Glutamatergic neuron (in vitro differentiated cells): Measurements from ENCODE around the gene TBC1D1. TPM values are rescaled to one million over a fixed set of nuclear protein-coding genes. Genes with fewer than 3 reads are reported as not detected.

ENCODE experiments used
- DNase-seq: peaks from one replicate; pipeline ENCODE4 v3.0.0; 2022
- H3K27ac Mint-ChIP-seq: one replicate; pipeline ENCODE4 v1.8.0; 2020; ENCODE audit warnings: mild to moderate bottlenecking, mixed read lengths, inconsistent platforms; ENCODE audit not compliant: unreplicated experiment
- H3K27me3 Mint-ChIP-seq: one replicate; pipeline ENCODE4 v1.8.0; 2020; ENCODE audit warnings: mild to moderate bottlenecking, moderate library complexity, mixed read lengths, inconsistent platforms; ENCODE audit not compliant: unreplicated experiment
- H3K36me3 Mint-ChIP-seq: one replicate; pipeline ENCODE4 v1.8.0; 2020; ENCODE audit warnings: mild to moderate bottlenecking, mixed read lengths, inconsistent platforms; ENCODE audit not compliant: unreplicated experiment
- H3K4me1 Mint-ChIP-seq: one replicate; pipeline ENCODE4 v1.8.0; 2020; ENCODE audit warnings: mild to moderate bottlenecking, low read depth, mixed read lengths, inconsistent platforms; ENCODE audit not compliant: unreplicated experiment
- H3K4me3 Mint-ChIP-seq: one replicate; pipeline ENCODE4 v1.8.0; 2020; ENCODE audit warnings: mild to moderate bottlenecking, mixed read lengths, inconsistent platforms; ENCODE audit not compliant: unreplicated experiment
- H3K9me3 Mint-ChIP-seq: one replicate; pipeline ENCODE4 v1.8.0; 2020; ENCODE audit warnings: mild to moderate bottlenecking, moderate library complexity, mixed read lengths, inconsistent platforms; ENCODE audit not compliant: unreplicated experiment
- total RNA-seq: library from RNA; stranded (reverse); fragmentation: NEBNext Ultra II Directional; extraction: Animal tissue kit (Norgen Biotek cat#: 25700); gene quantifications from one replicate; pipeline ENCODE4 v1.2.1, GENCODE V29; 2021; ENCODE audit not compliant: unreplicated experiment
- TF ChIP-seq, protein P1 (sequence below): fragments of 200-600 bp; sonication (generic); IDR thresholded peaks from one replicate; pipeline ENCODE4 v1.5.0; 2021; ENCODE audit not compliant: partially characterized antibody, unreplicated experiment

The TBC1D1 gene
- total RNA-seq, 1 donor from 2014 or later, result 106 TPM

DNA sequence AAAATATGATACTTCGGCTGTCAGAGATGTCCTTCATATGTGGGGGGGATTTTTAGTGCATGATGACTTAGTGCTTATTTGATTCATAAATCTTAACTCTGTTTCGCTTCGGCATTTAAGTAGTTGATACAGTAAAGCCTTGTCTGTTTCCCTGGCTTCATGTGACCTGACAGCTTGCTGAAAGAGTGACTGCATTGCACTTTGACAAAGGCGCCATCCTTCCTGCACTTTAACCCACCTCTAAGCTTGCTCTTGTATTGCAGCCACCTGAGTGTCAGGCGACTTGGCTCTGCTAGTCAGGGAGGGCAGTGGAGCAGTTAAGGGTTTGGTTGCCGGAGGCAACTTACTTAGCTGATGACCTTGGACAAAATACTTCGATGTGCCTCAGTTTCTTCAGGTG is 134.8 kb downstream of the TBC1D1 start:
- Mint-ChIP-seq H3K36me3 (peaks cover 16% of the 10 kb centered on the region), H3K27me3 (no peaks in the 10 kb centered on the region), H3K9me3 (peaks cover 2% of the 10 kb centered on the region), H3K4me3 (no peak overlapping the region), H3K27ac (no peak overlapping the region), H3K4me1 (peaks cover 12% of the 10 kb centered on the region)
- TF ChIP-seq, protein P1, sequence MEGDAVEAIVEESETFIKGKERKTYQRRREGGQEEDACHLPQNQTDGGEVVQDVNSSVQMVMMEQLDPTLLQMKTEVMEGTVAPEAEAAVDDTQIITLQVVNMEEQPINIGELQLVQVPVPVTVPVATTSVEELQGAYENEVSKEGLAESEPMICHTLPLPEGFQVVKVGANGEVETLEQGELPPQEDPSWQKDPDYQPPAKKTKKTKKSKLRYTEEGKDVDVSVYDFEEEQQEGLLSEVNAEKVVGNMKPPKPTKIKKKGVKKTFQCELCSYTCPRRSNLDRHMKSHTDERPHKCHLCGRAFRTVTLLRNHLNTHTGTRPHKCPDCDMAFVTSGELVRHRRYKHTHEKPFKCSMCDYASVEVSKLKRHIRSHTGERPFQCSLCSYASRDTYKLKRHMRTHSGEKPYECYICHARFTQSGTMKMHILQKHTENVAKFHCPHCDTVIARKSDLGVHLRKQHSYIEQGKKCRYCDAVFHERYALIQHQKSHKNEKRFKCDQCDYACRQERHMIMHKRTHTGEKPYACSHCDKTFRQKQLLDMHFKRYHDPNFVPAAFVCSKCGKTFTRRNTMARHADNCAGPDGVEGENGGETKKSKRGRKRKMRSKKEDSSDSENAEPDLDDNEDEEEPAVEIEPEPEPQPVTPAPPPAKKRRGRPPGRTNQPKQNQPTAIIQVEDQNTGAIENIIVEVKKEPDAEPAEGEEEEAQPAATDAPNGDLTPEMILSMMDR, result no peak
- no peak for DNase-seq

DNA sequence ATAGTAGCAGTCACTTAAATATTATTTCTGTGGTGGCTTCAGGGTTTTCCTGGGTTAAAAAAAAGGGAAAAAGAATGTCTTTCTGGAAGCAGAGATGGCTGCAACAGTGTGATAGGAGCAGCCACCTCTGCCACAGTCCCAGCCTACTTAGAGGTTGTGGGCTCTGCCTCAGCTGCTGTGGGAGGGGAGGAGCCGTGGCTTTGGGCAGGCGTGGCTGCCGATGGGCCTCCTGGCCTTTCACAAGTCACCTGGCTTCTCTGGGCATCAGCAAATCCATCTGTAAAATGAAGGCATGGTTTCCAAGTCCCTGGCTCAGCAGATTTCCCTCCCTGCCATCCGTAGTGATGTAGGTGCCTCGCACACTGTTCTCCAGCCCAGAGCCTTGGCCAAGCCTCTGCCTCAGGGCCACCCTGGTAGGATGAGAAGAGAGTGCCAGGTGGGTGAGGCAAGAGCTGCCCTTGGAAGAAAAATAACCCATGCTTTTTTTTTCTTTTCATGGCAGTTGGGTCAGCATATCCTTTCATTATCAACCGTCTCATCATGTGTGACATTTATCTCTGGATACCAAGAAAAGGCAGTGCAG is 135.4 kb downstream of the TBC1D1 start:
- Mint-ChIP-seq H3K9me3 (peaks cover 2% of the 10 kb centered on the region), H3K36me3 (peaks cover 11% of the 10 kb centered on the region), H3K27ac (no peak overlapping the region), H3K4me1 (peaks cover 12% of the 10 kb centered on the region), H3K27me3 (no peaks in the 10 kb centered on the region), H3K4me3 (no peak overlapping the region)
- TF ChIP-seq, protein P1, result no peak
- no peak for DNase-seq

DNA sequence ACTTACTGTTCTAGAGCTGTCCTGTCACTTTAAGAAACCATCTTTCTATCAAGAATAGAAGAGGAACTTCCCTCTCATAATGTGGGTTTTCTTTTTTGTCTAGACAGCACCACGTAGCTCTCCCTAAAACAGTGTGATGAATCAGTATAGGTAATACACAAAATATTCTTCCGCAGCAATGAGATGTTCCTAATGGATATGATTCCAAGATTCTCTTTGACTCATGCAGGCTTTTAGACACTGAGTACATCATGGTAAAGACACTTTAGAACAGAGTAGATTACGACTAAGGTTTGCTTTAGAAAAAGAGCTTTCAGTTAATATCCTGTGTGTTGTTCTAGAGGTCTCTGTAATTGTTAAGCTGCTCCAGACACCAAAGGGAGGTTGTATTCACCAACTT is 139.1 kb downstream of the TBC1D1 start:
- H3K27me3 Mint-ChIP-seq, result no peaks in the 10 kb centered on the region
- no peak overlapping the region for H3K4me3 Mint-ChIP-seq
- H3K36me3 Mint-ChIP-seq, result no peaks in the 10 kb centered on the region
- TF ChIP-seq, protein P1, result no peak
- peaks cover 12% of the 10 kb centered on the region for H3K4me1 Mint-ChIP-seq
- H3K9me3 Mint-ChIP-seq, result no peaks in the 10 kb centered on the region
- no peak for DNase-seq
- H3K27ac Mint-ChIP-seq, result no peak overlapping the region

DNA sequence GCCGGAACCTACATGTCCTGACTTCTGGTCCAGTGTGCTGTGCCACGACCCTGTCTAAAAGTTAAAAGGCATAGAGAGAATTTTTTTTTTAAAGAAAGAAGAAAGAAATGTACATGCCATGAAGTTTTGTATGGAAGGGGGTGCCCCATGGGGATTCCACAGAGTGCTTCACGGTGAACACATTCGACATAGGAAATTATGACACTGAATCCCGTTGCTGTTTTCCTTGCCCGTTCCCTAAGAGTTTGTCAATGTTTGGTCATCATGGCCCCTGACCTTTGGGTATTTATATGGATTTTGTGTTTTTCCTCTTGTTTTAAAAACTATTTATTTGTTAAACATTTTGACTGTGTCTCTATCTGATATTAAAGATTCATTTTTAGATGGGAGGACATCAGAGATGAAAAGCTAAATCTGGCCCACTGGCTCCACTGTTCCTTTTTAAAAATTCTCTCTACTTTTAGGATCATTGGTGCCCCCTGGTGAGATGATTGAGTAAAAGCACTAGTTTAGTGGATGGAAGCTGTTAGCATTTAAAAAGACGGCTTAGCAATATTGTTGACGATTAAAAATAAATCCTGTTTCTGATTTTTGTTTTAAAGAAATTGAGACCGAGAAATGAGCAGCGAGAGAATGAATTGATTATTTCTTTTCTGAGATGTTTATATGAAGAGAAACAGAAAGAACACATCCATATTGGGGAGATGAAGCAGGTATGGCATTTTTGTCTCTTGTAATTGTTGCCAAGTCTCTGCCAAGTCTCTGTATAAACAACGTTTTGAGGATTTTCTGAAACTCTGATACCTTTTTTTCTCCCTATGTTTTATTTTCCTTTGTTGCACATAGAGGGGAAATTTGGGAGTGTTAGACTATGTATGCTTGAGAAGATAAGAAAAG is 144.3 kb downstream of the TBC1D1 start:
- Mint-ChIP-seq H3K27ac (no peak overlapping the region), H3K27me3 (no peaks in the 10 kb centered on the region), H3K4me1 (peaks cover 2% of the 10 kb centered on the region), H3K9me3 (no peaks in the 10 kb centered on the region), H3K36me3 (no peaks in the 10 kb centered on the region), H3K4me3 (no peak overlapping the region)
- TF ChIP-seq, protein P1, result peak; percentile 73
- no peak for DNase-seq

DNA sequence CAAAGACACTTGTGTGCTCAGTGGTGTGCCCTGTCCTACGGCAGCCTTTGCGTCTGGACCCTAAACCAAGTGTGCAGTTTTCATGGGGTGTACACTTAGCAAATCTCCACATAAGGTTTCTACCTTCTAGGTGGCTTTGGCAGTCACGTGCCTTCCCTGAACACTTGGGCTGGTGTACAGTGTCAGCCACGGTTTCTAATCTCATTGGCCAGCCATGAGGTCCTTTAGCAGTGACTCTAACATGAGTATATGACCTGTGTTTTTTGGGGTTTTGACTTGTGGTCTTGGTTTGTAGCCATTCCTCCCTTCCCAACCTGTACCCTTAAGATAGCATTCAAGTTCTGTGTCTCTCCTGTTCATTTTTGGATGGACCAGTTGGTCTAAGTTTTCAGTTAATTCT is 145.7 kb downstream of the TBC1D1 start:
- H3K27ac Mint-ChIP-seq, result no peak overlapping the region
- H3K9me3 Mint-ChIP-seq, result no peaks in the 10 kb centered on the region
- TF ChIP-seq, protein P1, result no peak
- H3K27me3 Mint-ChIP-seq, result no peaks in the 10 kb centered on the region
- DNase-seq, result no peak
- H3K4me1 Mint-ChIP-seq, result peaks cover 3% of the 10 kb centered on the region
- H3K36me3 Mint-ChIP-seq, result no peaks in the 10 kb centered on the region
- H3K4me3 Mint-ChIP-seq, result no peak overlapping the region
